ENCODE data around the gene NAT14.

GRCh38 chr19:55504252-55504603 lies 19.2 kb downstream of the NAT14 start:
- TF ChIP-seq CTCF (IDR thresholded peaks at IDR 0.05; ENCODE audit: low read length), result 0 out of 2 replicates have a peak, but pooled peaks have one; percentile 2
- no peak for TF ChIP-seq EZH2 (optimal IDR thresholded peaks at IDR 0.05; ENCODE audit: low read depth, low read length)
- TF ChIP-seq EZH2phosphoT487 (IDR thresholded peaks at IDR 0.05; ENCODE audit: low read length), result no peak

Data from MM.1S (cell line).